Ureter (tissue), 1 donor: ENCODE results near the gene OAS1. TPM values are rescaled to one million over a fixed set of nuclear protein-coding genes. Genes with fewer than 3 reads are reported as not detected.
"Not testable (repeated sequence)": the region's sequence is repeated elsewhere in the genome, so short reads cannot be mapped to it uniquely, and the experiment has no call there.

Experiments
- DNase-seq: peaks from one replicate; pipeline ENCODE4 v3.0.0-alpha.2; 2020; ENCODE audit warnings: low spot score
- total RNA-seq: library from RNA; stranded (reverse); gene quantifications from one replicate; pipeline ENCODE4 v1.2.4, GENCODE V29; 2023
- donor health status: DM: yes; HTN: yes; CAD: no.

Gene OAS1
- total RNA-seq, 1 donor from 2014 or later: 48.4 TPM

- DNase-seq: no peak
Observed at GRCh38 chr12:112900298-112901145, 6.2 kb upstream of the OAS1 start.

- DNase-seq: no peak
Observed at GRCh38 chr12:112901271-112901670, 5.5 kb upstream of the OAS1 start.

GRCh38 chr12:112904571-112904970 lies 2.2 kb upstream of the OAS1 start:
- DNase-seq: no peak

GRCh38 chr12:112905451-112906089 lies 1.2 kb upstream of the OAS1 start:
- no peak for DNase-seq

GRCh38 chr12:112907415-112908157 lies 824 bp downstream of the OAS1 start:
- DNase-seq: no peak

GRCh38 chr12:112908548-112908947 lies 1.8 kb downstream of the OAS1 start:
- no peak for DNase-seq

GRCh38 chr12:112909693-112910092 lies 2.9 kb downstream of the OAS1 start:
- no peak for DNase-seq

- no peak for DNase-seq
Observed at GRCh38 chr12:112913038-112913688, 6.4 kb downstream of the OAS1 start.

- not testable (repeated sequence) for DNase-seq
Observed at GRCh38 chr12:112913888-112914287, 7.1 kb downstream of the OAS1 start.

- DNase-seq: no peak
Observed at GRCh38 chr12:112916270-112916669, 9.5 kb downstream of the OAS1 start.

- no peak for DNase-seq
Observed at GRCh38 chr12:112919121-112919520, 12.4 kb downstream of the OAS1 start.

GRCh38 chr12:112924986-112925385 lies 18.2 kb downstream of the OAS1 start:
- no peak for DNase-seq

- not testable (repeated sequence) for DNase-seq
Observed at GRCh38 chr12:112926416-112927033, 19.8 kb downstream of the OAS1 start.

- DNase-seq: no peak
Observed at GRCh38 chr12:112927475-112927874, 20.7 kb downstream of the OAS1 start.

- no peak for DNase-seq
Observed at GRCh38 chr12:112927925-112928324, 21.2 kb downstream of the OAS1 start.

- DNase-seq: no peak
Observed at GRCh38 chr12:112928978-112929377, 22.2 kb downstream of the OAS1 start.

- DNase-seq: no peak
Observed at GRCh38 chr12:112929715-112930114, 23.0 kb downstream of the OAS1 start.

- no peak for DNase-seq
Observed at GRCh38 chr12:112930350-112930749, 23.6 kb downstream of the OAS1 start.

- DNase-seq: no peak
Observed at GRCh38 chr12:112932485-112933128, 25.8 kb downstream of the OAS1 start.

GRCh38 chr12:112933129-112933505 lies 26.4 kb downstream of the OAS1 start:
- DNase-seq: no peak

GRCh38 chr12:112936264-112936663 lies 29.5 kb downstream of the OAS1 start:
- DNase-seq: no peak
